Lower lobe of right lung (tissue), 2 donors: Measurements from ENCODE around the gene NDUFV1. TPM values are rescaled to one million over a fixed set of nuclear protein-coding genes. Genes with fewer than 3 reads are reported as not detected.

Experiments used
- ATAC-seq, 2 donors: fragments of 200-7000 bp; cut with Tn5 transposase; one replicate each; pipeline ENCODE4 v1.9.1; 2020 to 2022; ENCODE audit warnings: mild to moderate bottlenecking in 2 of 2, moderate library complexity in 2 of 2
- DNase-seq: peaks from one replicate; pipeline ENCODE4 v3.0.0-alpha.2; 2020
- H3K27ac ChIP-seq: fragments of 200-600 bp; one replicate; pipeline ENCODE4 v1.8.0; 2022
- H3K27me3 ChIP-seq: fragments of 200-600 bp; one replicate; pipeline ENCODE4 v1.8.0; 2022; ENCODE audit warnings: low read depth
- H3K36me3 ChIP-seq: fragments of 200-600 bp; one replicate; pipeline ENCODE4 v1.8.0; 2022; ENCODE audit warnings: mild to moderate bottlenecking
- H3K4me1 ChIP-seq: fragments of 200-600 bp; one replicate; pipeline ENCODE4 v1.8.0; 2022
- H3K4me3 ChIP-seq: fragments of 200-600 bp; one replicate; pipeline ENCODE4 v1.8.0; 2022; ENCODE audit warnings: mild to moderate bottlenecking
- H3K9me3 ChIP-seq: fragments of 200-600 bp; one replicate; pipeline ENCODE4 v1.8.0; 2022
- CTCF ChIP-seq: fragments of 200-600 bp; IDR thresholded peaks from one replicate; pipeline ENCODE4 v1.8.0; 2022; ENCODE audit warnings: antibody characterized with exemption, mild to moderate bottlenecking
- intact Hi-C: fragments of 100-400 bp; cut with DNase I; formaldehyde crosslinking; loops from one replicate; pipeline ENCODE4 v1.11.0; 2022
- total RNA-seq: library from RNA; stranded (reverse); fragmentation: NEBNext Ultra II Directional; extraction: Animal tissue kit (Norgen Biotek cat#: 25700); gene quantifications from one replicate; pipeline ENCODE4 v1.2.1, GENCODE V29; 2021
- donor health status: DM: no; HTN: yes; CAD: no; lungs with severe emphysema.

NDUFV1 gene
- total RNA-seq, 1 donor from 2014 or later: 143 TPM

GRCh38 chr11:67564230-67564629 is 42.5 kb upstream of the NDUFV1 start:
- DNase-seq: no peak
- Histone ChIP-seq H3K27me3 (no peaks in the 10 kb centered on the region), H3K4me3 (no peak overlapping the region), H3K4me1 (peaks cover 4% of the 10 kb centered on the region), H3K36me3 (no peaks in the 10 kb centered on the region), H3K27ac (no peak overlapping the region), H3K9me3 (no peaks in the 10 kb centered on the region)
- no peak for ATAC-seq
- no peak for TF ChIP-seq CTCF
- intact Hi-C loops: no loop called here

- no peak for DNase-seq
- intact Hi-C loops: no loop called here
- Histone ChIP-seq H3K27ac (no peak overlapping the region), H3K27me3 (peaks cover 5% of the 10 kb centered on the region), H3K4me1 (no peaks in the 10 kb centered on the region), H3K36me3 (no peaks in the 10 kb centered on the region), H3K4me3 (no peak overlapping the region), H3K9me3 (no peaks in the 10 kb centered on the region)
- TF ChIP-seq CTCF: no peak
- no peak for ATAC-seq
These were observed 35.3 kb upstream of the NDUFV1 start for GRCh38 chr11:67571443-67571842.

- no peak overlapping the region for H3K4me3 ChIP-seq
- no peaks in the 10 kb centered on the region for H3K4me1 ChIP-seq
- ATAC-seq (no peak), DNase-seq (no peak)
- peaks cover 8% of the 10 kb centered on the region for H3K27me3 ChIP-seq
- no peak for TF ChIP-seq CTCF
- no peaks in the 10 kb centered on the region for H3K36me3 ChIP-seq
- no peak overlapping the region for H3K27ac ChIP-seq
- H3K9me3 ChIP-seq: no peaks in the 10 kb centered on the region
- intact Hi-C loops: no loop called here
These were observed 34.4 kb upstream of the NDUFV1 start for GRCh38 chr11:67572305-67572704.

DNA sequence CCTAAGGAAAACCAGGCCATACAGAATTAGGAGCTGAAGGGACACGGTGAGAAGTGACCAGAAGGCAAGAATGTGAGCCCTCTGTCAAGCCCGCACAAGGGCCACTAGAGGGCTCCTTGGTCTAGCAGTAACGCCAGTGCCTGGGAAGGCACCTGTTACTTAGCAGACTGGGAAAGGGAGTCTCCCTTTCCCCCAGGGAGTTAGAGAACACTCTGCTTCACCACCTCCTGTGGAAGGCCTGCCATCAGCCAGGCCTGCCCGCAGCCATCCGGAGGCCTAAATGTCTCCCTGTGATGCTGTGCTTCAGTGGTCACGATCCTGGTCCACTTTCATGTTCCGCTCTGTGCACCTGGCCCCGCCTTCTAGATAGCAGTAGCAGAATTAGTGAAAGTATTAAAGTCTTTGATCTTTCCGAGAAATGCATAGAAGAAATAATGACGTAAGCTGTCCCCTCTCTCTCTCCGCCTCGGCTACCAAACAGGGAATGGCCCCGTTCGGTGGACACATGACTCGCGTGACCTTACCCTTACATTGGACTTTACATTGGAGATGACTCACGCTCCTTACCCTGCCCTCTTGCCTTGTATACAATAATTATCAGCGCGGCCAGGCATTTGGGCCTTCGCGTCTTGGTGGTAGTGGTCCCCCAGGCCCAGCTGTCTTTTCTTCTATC is 33.9 kb upstream of the NDUFV1 start:
- intact Hi-C loops: no loop called here
- Histone ChIP-seq H3K4me3 (no peak overlapping the region), H3K27me3 (peaks cover 8% of the 10 kb centered on the region), H3K4me1 (no peaks in the 10 kb centered on the region), H3K9me3 (no peaks in the 10 kb centered on the region), H3K36me3 (no peaks in the 10 kb centered on the region), H3K27ac (no peak overlapping the region)
- TF ChIP-seq CTCF: peak; percentile 83
- ATAC-seq: peak; percentile 55 to 68
- DNase-seq: peak; percentile 79

DNA sequence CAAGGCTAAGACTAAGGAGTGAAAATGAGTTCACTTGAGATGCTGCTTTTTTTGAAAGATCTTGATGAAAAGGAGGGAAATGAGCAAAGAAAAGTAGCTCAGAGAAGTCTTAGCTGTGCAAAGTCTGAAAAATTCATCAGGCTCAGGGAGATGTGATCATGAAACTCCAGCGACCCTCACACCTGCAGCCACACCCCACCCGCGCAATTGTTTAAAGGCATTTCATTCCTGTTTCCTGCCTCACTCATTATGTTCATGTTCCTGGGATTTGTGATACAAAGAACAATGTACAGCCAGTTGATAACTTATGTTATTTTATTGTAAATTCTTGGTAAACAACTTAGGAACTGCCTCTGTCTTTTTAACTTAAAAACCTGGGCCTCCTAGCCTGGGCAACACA is 31.8 kb upstream of the NDUFV1 start:
- no peaks in the 10 kb centered on the region for H3K9me3 ChIP-seq
- no peaks in the 10 kb centered on the region for H3K36me3 ChIP-seq
- H3K27ac ChIP-seq: no peak overlapping the region
- H3K4me3 ChIP-seq: no peak overlapping the region
- ATAC-seq: no peak
- intact Hi-C loops: no loop called here
- H3K27me3 ChIP-seq: peaks cover 13% of the 10 kb centered on the region
- H3K4me1 ChIP-seq: peaks cover 9% of the 10 kb centered on the region
- no peak for DNase-seq
- no peak for TF ChIP-seq CTCF
